ENCODE data around the gene DENND5B. TPM values are rescaled to one million over a fixed set of nuclear protein-coding genes. Genes with fewer than 3 reads are reported as not detected.

The DENND5B gene
- total RNA-seq, 1 experiment from 2014 or later: 9.2 TPM

GRCh38 chr12:31363416-31363809 is 227.5 kb downstream of the DENND5B start:
- H2AFZ ChIP-seq: no peak overlapping the region
- no peaks in the 10 kb centered on the region for H3K79me2 ChIP-seq (ENCODE audit: low read depth)
- H3K36me3 ChIP-seq (ENCODE audit: low read depth): no peaks in the 10 kb centered on the region
- H3K4me2 ChIP-seq: peak overlapping the region; percentile 85
- peaks cover 24% of the 10 kb centered on the region for H3K4me1 ChIP-seq (replicated peaks; ENCODE audit: insufficient read depth)
- H3K9me3 ChIP-seq (ENCODE audit: insufficient read depth, low read depth): no peaks in the 10 kb centered on the region
- H3F3A ChIP-seq (ENCODE audit: insufficient read depth, low read depth): peaks cover 26% of the 10 kb centered on the region
- H3K4me3 ChIP-seq: no peak overlapping the region
- H3K9me2 ChIP-seq (ENCODE audit: insufficient read depth): no peaks in the 10 kb centered on the region
- no peaks in the 10 kb centered on the region for H3K27me3 ChIP-seq (ENCODE audit: insufficient read depth, low read depth)
- intact Hi-C loops (cut with micrococcal nuclease; ENCODE audit: unreplicated experiment): loop anchor here (1.0 to 5.0 kb wide), 4 partner anchors 37 to 273 kb away; partner anchors contain the start of gene SINHCAF
- POLR2A ChIA-PET (ENCODE audit: unreplicated experiment): no interaction called here
- CTCF ChIA-PET: interaction anchor here (1.0 to 2.3 kb wide), 5 partner anchors 25 to 91 kb away, joined by 3 to 11 read pairs (median 3); no protein-coding TSS in a partner anchor
- no peak for DNase-seq
- H4K20me1 ChIP-seq (ENCODE audit: insufficient read depth): no peaks in the 10 kb centered on the region
- no TSS peak for BruUV-seq (replicated peaks)
- H3K27ac ChIP-seq: 0 out of 2 replicates have a peak overlapping the region, but pooled peaks have one; percentile 63
- no peak for TF ChIP-seq EZH2 (IDR thresholded peaks at IDR 0.05; ENCODE audit: low read depth)
- TF ChIP-seq, protein P1, sequence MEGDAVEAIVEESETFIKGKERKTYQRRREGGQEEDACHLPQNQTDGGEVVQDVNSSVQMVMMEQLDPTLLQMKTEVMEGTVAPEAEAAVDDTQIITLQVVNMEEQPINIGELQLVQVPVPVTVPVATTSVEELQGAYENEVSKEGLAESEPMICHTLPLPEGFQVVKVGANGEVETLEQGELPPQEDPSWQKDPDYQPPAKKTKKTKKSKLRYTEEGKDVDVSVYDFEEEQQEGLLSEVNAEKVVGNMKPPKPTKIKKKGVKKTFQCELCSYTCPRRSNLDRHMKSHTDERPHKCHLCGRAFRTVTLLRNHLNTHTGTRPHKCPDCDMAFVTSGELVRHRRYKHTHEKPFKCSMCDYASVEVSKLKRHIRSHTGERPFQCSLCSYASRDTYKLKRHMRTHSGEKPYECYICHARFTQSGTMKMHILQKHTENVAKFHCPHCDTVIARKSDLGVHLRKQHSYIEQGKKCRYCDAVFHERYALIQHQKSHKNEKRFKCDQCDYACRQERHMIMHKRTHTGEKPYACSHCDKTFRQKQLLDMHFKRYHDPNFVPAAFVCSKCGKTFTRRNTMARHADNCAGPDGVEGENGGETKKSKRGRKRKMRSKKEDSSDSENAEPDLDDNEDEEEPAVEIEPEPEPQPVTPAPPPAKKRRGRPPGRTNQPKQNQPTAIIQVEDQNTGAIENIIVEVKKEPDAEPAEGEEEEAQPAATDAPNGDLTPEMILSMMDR (conservative IDR thresholded peaks at IDR 0.05): no peak

- intact Hi-C loops (cut with micrococcal nuclease; ENCODE audit: unreplicated experiment): loop anchor here (1.0 to 5.0 kb wide), 4 partner anchors 36 to 273 kb away; partner anchors contain the start of gene SINHCAF
- peak overlapping the region; percentile 47; the same call in 1 of the 2 replicates for H3K4me3 ChIP-seq
- no peaks in the 10 kb centered on the region for H3K9me2 ChIP-seq (ENCODE audit: insufficient read depth)
- H2AFZ ChIP-seq: peak overlapping the region; percentile 90
- H3K79me2 ChIP-seq (ENCODE audit: low read depth): no peaks in the 10 kb centered on the region
- H3K9me3 ChIP-seq (ENCODE audit: insufficient read depth, low read depth): no peaks in the 10 kb centered on the region
- peak overlapping the region; percentile 85 for H3K4me2 ChIP-seq
- H3K36me3 ChIP-seq (ENCODE audit: low read depth): no peaks in the 10 kb centered on the region
- peaks cover 24% of the 10 kb centered on the region for H3K4me1 ChIP-seq (replicated peaks; ENCODE audit: insufficient read depth)
- TF ChIP-seq, protein P1 (conservative IDR thresholded peaks at IDR 0.05): peak; percentile 29; the same call in 1 of the 2 replicates
- no peak for TF ChIP-seq EZH2 (IDR thresholded peaks at IDR 0.05; ENCODE audit: low read depth)
- ChIA-PET CTCF (interaction anchor here (0.6 to 2.3 kb wide), 8 partner anchors 24 to 91 kb away, joined by 3 to 11 read pairs (median 4); no protein-coding TSS in a partner anchor), POLR2A (ENCODE audit: unreplicated experiment) (interaction anchor here (0.8 to 1.2 kb wide), 2 partner anchors 8 to 37 kb away, joined by 3 to 46 read pairs; partner anchors contain the start of gene SINHCAF)
- peak overlapping the region; percentile 63 for H3K27ac ChIP-seq
- H4K20me1 ChIP-seq (ENCODE audit: insufficient read depth): no peaks in the 10 kb centered on the region
- BruUV-seq (replicated peaks): no TSS peak
- peak; percentile 72 to 77 for DNase-seq
- no peaks in the 10 kb centered on the region for H3K27me3 ChIP-seq (ENCODE audit: insufficient read depth, low read depth)
- H3F3A ChIP-seq (ENCODE audit: insufficient read depth, low read depth): peaks cover 26% of the 10 kb centered on the region
Observed at GRCh38 chr12:31362759-31363415, 228.0 kb downstream of the DENND5B start.

- Histone ChIP-seq H3K4me3 (peak overlapping the region; percentile 47), H3K27ac (peak overlapping the region; percentile 63), H3K9me2 (ENCODE audit: insufficient read depth) (no peaks in the 10 kb centered on the region), H3K36me3 (ENCODE audit: low read depth) (no peaks in the 10 kb centered on the region), H3K27me3 (ENCODE audit: insufficient read depth, low read depth) (no peaks in the 10 kb centered on the region), H3F3A (ENCODE audit: insufficient read depth, low read depth) (peaks cover 26% of the 10 kb centered on the region), H3K79me2 (ENCODE audit: low read depth) (no peaks in the 10 kb centered on the region), H2AFZ (peak overlapping the region; percentile 90), H4K20me1 (ENCODE audit: insufficient read depth) (no peaks in the 10 kb centered on the region), H3K9me3 (ENCODE audit: insufficient read depth, low read depth) (no peaks in the 10 kb centered on the region), H3K4me1 (replicated peaks; ENCODE audit: insufficient read depth) (peaks cover 24% of the 10 kb centered on the region), H3K4me2 (peak overlapping the region; percentile 85)
- ChIA-PET CTCF (interaction anchor here (0.6 to 2.3 kb wide), 9 partner anchors 23 to 90 kb away, joined by 3 to 11 read pairs (median 5); no protein-coding TSS in a partner anchor), POLR2A (ENCODE audit: unreplicated experiment) (interaction anchor here (0.8 to 1.2 kb wide), 2 partner anchors 9 to 36 kb away, joined by 3 to 46 read pairs; partner anchors contain the start of gene SINHCAF)
- BruUV-seq (replicated peaks): no TSS peak
- DNase-seq: peak; percentile 19 to 46
- intact Hi-C loops (cut with micrococcal nuclease; ENCODE audit: unreplicated experiment): loop anchor here (2.0 to 5.0 kb wide), 3 partner anchors 35 to 115 kb away; partner anchors contain the start of gene SINHCAF
- TF ChIP-seq EZH2 (IDR thresholded peaks at IDR 0.05; ENCODE audit: low read depth): no peak
- TF ChIP-seq, protein P1 (conservative IDR thresholded peaks at IDR 0.05): no peak
Observed at GRCh38 chr12:31362115-31362758, 228.7 kb downstream of the DENND5B start.
